SJCRH30 (cell line): ENCODE results near the gene KRTAP9-1. TPM values are rescaled to one million over a fixed set of nuclear protein-coding genes. Genes with fewer than 3 reads are reported as not detected.
"Not testable (repeated sequence)": the region's sequence is repeated elsewhere in the genome, so short reads cannot be mapped to it uniquely, and the experiment has no call there.

Experiments used
- DNase-seq, 2 experiments: peaks; one replicate each; pipeline ENCODE4 v3.0.0-alpha.2; 2015 to 2020
- H3K27ac ChIP-seq: fragments of 250-450 bp; sonication (Bioruptor Pico); 2 replicates; pipeline ENCODE4 v1.5.1; 2020; ENCODE audit warnings: mild to moderate bottlenecking, moderate library complexity
- H3K27me3 ChIP-seq: fragments of 250-450 bp; sonication (Bioruptor Pico); 2 replicates; pipeline ENCODE4 v1.5.1; 2020; ENCODE audit warnings: mild to moderate bottlenecking, moderate library complexity
- H3K36me3 ChIP-seq: fragments of 250-450 bp; sonication (Bioruptor Pico); 2 replicates; pipeline ENCODE4 v1.5.1; 2020; ENCODE audit warnings: mild to moderate bottlenecking, moderate library complexity
- H3K4me1 ChIP-seq: fragments of 250-450 bp; sonication (Bioruptor Pico); 2 replicates; pipeline ENCODE4 v1.5.1; 2020; ENCODE audit warnings: mild to moderate bottlenecking, moderate library complexity
- H3K4me3 ChIP-seq: fragments of 250-450 bp; sonication (Bioruptor Pico); 2 replicates; pipeline ENCODE4 v1.5.1; 2020; ENCODE audit warnings: mild to moderate bottlenecking, moderate library complexity
- H3K9me3 ChIP-seq: fragments of 250-450 bp; sonication (Bioruptor Pico); replicated peaks from 2 replicates; pipeline ENCODE4 v1.5.1; 2020; ENCODE audit warnings: mild to moderate bottlenecking, moderate library complexity
- total RNA-seq: library from RNA; depleted of rRNA; stranded (reverse); fragments of >200 nt; shearing (Covaris generic); gene quantifications from 2 replicates; pipeline ENCODE4 v1.2.3, GENCODE V29; 2014; rRNA removed

The KRTAP9-1 gene
- not detected in 2 replicates for total RNA-seq

- H3K9me3 ChIP-seq, H3K27me3 ChIP-seq, H3K36me3 ChIP-seq, H3K4me3 ChIP-seq: not testable (repeated sequence)
- Histone ChIP-seq H3K4me1 (peaks cover 16% of the 10 kb centered on the region), H3K27ac (peak within 1 kb of the TSS; percentile 45; the same call in 1 of the 2 replicates)
- DNase-seq = peak in 1 of 2 experiments; percentile 11
These were observed at the start of gene KRTAP9-1 for GRCh38 chr17:41189837-41190318. Gene KRTAP9-1, plus strand, starts transcription at chr17:41189887. Its CDS starts 0 bp downstream, at chr17:41189887.

- peak within 1 kb of the TSS; percentile 23; the same call in 1 of the 2 replicates for H3K27ac ChIP-seq
- H3K36me3 ChIP-seq = no peaks in the 10 kb centered on the region
- no peaks in the 10 kb centered on the region for H3K27me3 ChIP-seq
- peak in 1 of 2 experiments; percentile 11 for DNase-seq
- no peaks in the 10 kb centered on the region for H3K4me1 ChIP-seq
- H3K4me3 ChIP-seq = no peak within 1 kb of the TSS
- H3K9me3 ChIP-seq = peaks cover 11% of the 10 kb centered on the region
These were observed 49.1 kb upstream of the KRTAP9-1 start, which contains the start of gene KRTAP4-6 for GRCh38 chr17:41140360-41141131. Gene KRTAP4-6, minus strand, starts transcription at chr17:41140544. Its CDS starts 57 bp downstream, at chr17:41140487.

- peaks cover 11% of the 10 kb centered on the region for H3K9me3 ChIP-seq
- H3K27me3 ChIP-seq = no peaks in the 10 kb centered on the region
- H3K4me3 ChIP-seq = no peak overlapping the region
- H3K36me3 ChIP-seq = no peaks in the 10 kb centered on the region
- H3K4me1 ChIP-seq = no peaks in the 10 kb centered on the region
- DNase-seq = no peak
- H3K27ac ChIP-seq = no peak overlapping the region
These were observed 48.3 kb upstream of the KRTAP9-1 start for GRCh38 chr17:41141361-41141760.

GRCh38 chr17:41144846-41145245, 44.8 kb upstream of the KRTAP9-1 start:
- H3K27ac ChIP-seq = no peak overlapping the region
- H3K36me3 ChIP-seq = no peaks in the 10 kb centered on the region

GRCh38 chr17:41145261-41145660, 44.4 kb upstream of the KRTAP9-1 start:
- Histone ChIP-seq H3K36me3 (no peaks in the 10 kb centered on the region), H3K4me3 (no peak overlapping the region), H3K4me1 (no peaks in the 10 kb centered on the region), H3K27me3 (no peaks in the 10 kb centered on the region), H3K27ac (no peak overlapping the region), H3K9me3 (peaks cover 11% of the 10 kb centered on the region)
- no peak for DNase-seq

More at GRCh38 chr17:41144846-41145245, 44.8 kb upstream of the KRTAP9-1 start:
- no peak overlapping the region for H3K4me3 ChIP-seq
- H3K9me3 ChIP-seq = peaks cover 11% of the 10 kb centered on the region
- no peaks in the 10 kb centered on the region for H3K4me1 ChIP-seq
- DNase-seq = no peak
- H3K27me3 ChIP-seq = no peaks in the 10 kb centered on the region

GRCh38 chr17:41147531-41148204, 42.0 kb upstream of the KRTAP9-1 start:
- no peaks in the 10 kb centered on the region for H3K4me1 ChIP-seq
- H3K9me3 ChIP-seq = peaks cover 5% of the 10 kb centered on the region; the same call in 1 of the 2 replicates
- no peaks in the 10 kb centered on the region for H3K27me3 ChIP-seq
- no peak overlapping the region for H3K4me3 ChIP-seq
- no peaks in the 10 kb centered on the region for H3K36me3 ChIP-seq
- no peak overlapping the region for H3K27ac ChIP-seq
- no peak for DNase-seq

- H3K4me1 ChIP-seq, H3K36me3 ChIP-seq, H3K9me3 ChIP-seq, H3K27me3 ChIP-seq, H3K4me3 ChIP-seq: not testable (repeated sequence)
- peak; percentile 57 to 59 for DNase-seq
- peak overlapping the region; percentile 2; the same call in 1 of the 2 replicates for H3K27ac ChIP-seq
These were observed 40.6 kb upstream of the KRTAP9-1 start for GRCh38 chr17:41148971-41149651.

- no peaks in the 10 kb centered on the region for H3K36me3 ChIP-seq
- H3K4me3 ChIP-seq = no peak within 1 kb of the TSS
- H3K4me1 ChIP-seq = no peaks in the 10 kb centered on the region
- no peaks in the 10 kb centered on the region for H3K9me3 ChIP-seq
- no peaks in the 10 kb centered on the region for H3K27me3 ChIP-seq
- H3K27ac ChIP-seq = peak within 1 kb of the TSS; percentile 2; the same call in 1 of the 2 replicates
- DNase-seq = no peak
These were observed 40.1 kb upstream of the KRTAP9-1 start, which contains the start of gene KRTAP4-5 for GRCh38 chr17:41149652-41149985. Gene KRTAP4-5, minus strand, starts transcription at chr17:41149825. Its CDS starts 58 bp downstream, at chr17:41149767.

- Histone ChIP-seq H3K4me3 (no peak overlapping the region), H3K9me3 (no peaks in the 10 kb centered on the region), H3K27ac (no peak overlapping the region), H3K27me3 (no peaks in the 10 kb centered on the region), H3K36me3 (no peaks in the 10 kb centered on the region), H3K4me1 (no peaks in the 10 kb centered on the region)
- DNase-seq = no peak
These were observed 39.7 kb upstream of the KRTAP9-1 start for GRCh38 chr17:41150026-41150425.

- no peaks in the 10 kb centered on the region for H3K27me3 ChIP-seq
- H3K27ac ChIP-seq = no peak overlapping the region
- no peak for DNase-seq
- H3K36me3 ChIP-seq = no peaks in the 10 kb centered on the region
- H3K4me3 ChIP-seq = no peak overlapping the region
- no peaks in the 10 kb centered on the region for H3K9me3 ChIP-seq
- H3K4me1 ChIP-seq = no peaks in the 10 kb centered on the region
These were observed 38.2 kb upstream of the KRTAP9-1 start for GRCh38 chr17:41151525-41151924.

- Histone ChIP-seq H3K4me3 (no peak overlapping the region), H3K4me1 (no peaks in the 10 kb centered on the region), H3K27me3 (no peaks in the 10 kb centered on the region), H3K36me3 (no peaks in the 10 kb centered on the region), H3K27ac (no peak overlapping the region), H3K9me3 (no peaks in the 10 kb centered on the region)
- DNase-seq = no peak
These were observed 35.8 kb upstream of the KRTAP9-1 start for GRCh38 chr17:41153856-41154255.

GRCh38 chr17:41160190-41160589, 29.5 kb upstream of the KRTAP9-1 start:
- not testable (repeated sequence) for H3K27me3 ChIP-seq, H3K9me3 ChIP-seq, H3K4me3 ChIP-seq, H3K36me3 ChIP-seq, H3K4me1 ChIP-seq, H3K27ac ChIP-seq
- DNase-seq = peak in 1 of 2 experiments; percentile 32

- Histone ChIP-seq H3K4me1 (no peaks in the 10 kb centered on the region), H3K27me3 (no peaks in the 10 kb centered on the region), H3K9me3 (no peaks in the 10 kb centered on the region), H3K4me3 (no peak within 1 kb of the TSS), H3K27ac (no peak within 1 kb of the TSS), H3K36me3 (no peaks in the 10 kb centered on the region)
- DNase-seq = no peak
These were observed 29.0 kb upstream of the KRTAP9-1 start, which contains the start of gene KRTAP4-4 for GRCh38 chr17:41160648-41161047. Gene KRTAP4-4, minus strand, starts transcription at chr17:41160748. Its CDS starts 57 bp downstream, at chr17:41160691.

- no peaks in the 10 kb centered on the region for H3K36me3 ChIP-seq
- no peak overlapping the region for H3K4me3 ChIP-seq
- DNase-seq = no peak
- H3K4me1 ChIP-seq = no peaks in the 10 kb centered on the region
- H3K27ac ChIP-seq = no peak overlapping the region
- no peaks in the 10 kb centered on the region for H3K9me3 ChIP-seq
- no peaks in the 10 kb centered on the region for H3K27me3 ChIP-seq
These were observed 25.9 kb upstream of the KRTAP9-1 start for GRCh38 chr17:41163828-41164227.
